HepG2 (cell line): Measurements from ENCODE around the gene ANKRD65. TPM values are rescaled to one million over a fixed set of nuclear protein-coding genes. Genes with fewer than 3 reads are reported as not detected.

Experiments used
- ATAC-seq: fragments of 200-7000 bp; cut with Tn5 transposase; 3 replicates; pipeline ENCODE4 v1.9.1; 2020; ENCODE audit warnings: mild to moderate bottlenecking, moderate library complexity
- BruUV-seq: library from RNA; stranded (reverse); fragments of 400-500 nt; replicated peaks from 2 replicates; lab custom pipeline; 2021; lab: Mats Ljungman, UMichigan
- CTCF ChIA-PET: fragments of 300-600 bp; formaldehyde crosslinking; extraction: SDS; loops from one replicate; lab custom pipeline; 2021; ENCODE audit warnings: low total read pairs, inconsistent platforms, low intra/inter-chr PET ratio; lab: Yijun Ruan, JAX
- POLR2A ChIA-PET: fragments of 350-600 bp; sonication (Branson Sonifier 250); formaldehyde crosslinking; loops from one replicate; lab custom pipeline; 2020; ENCODE audit warnings: antibody characterized with exemption, inconsistent platforms; lab: Yijun Ruan, JAX
- DNase-seq: peaks from one replicate; pipeline ENCODE4 v3.0.0-alpha.2; 2015; ENCODE audit warnings: low spot score
- FAIRE-seq: peaks from 3 replicates; lab custom pipeline; 2011; peaks lifted over from hg19 to GRCh38; lab: Jason Lieb, UNC
- H2AFZ ChIP-seq: one replicate; pipeline ENCODE4 v1.6.1; 2011; ENCODE audit warnings: low read length, inconsistent platforms
- H3K27ac ChIP-seq: fragments of 300-600 bp; 3 replicates; pipeline ENCODE4 v1.8.0; 2011; ENCODE audit warnings: mixed run types, mild to moderate bottlenecking, mixed read lengths, low read length, inconsistent platforms; ENCODE audit not compliant: insufficient read depth; ENCODE audit errors: extremely low read length
- H3K27me3 ChIP-seq, 2 experiments: fragments of 200-600 bp in 1 of 2; 2 replicates in 1 of 2; 3 replicates in 1 of 2; pipeline versions ENCODE4 v1.6.0 to v1.8.0; 2011; ENCODE audit warnings: low read length in 2 of 2, mild to moderate bottlenecking in 2 of 2, moderate library complexity in 2 of 2, inconsistent platforms in 1 of 2; ENCODE audit not compliant: insufficient read depth in 2 of 2, control insufficient read depth in 1 of 2
- H3K36me3 ChIP-seq, 2 experiments: fragments of 200-600 bp in 1 of 2; replicated peaks in 1 of 2; 2 replicates in 1 of 2; 3 replicates in 1 of 2; pipeline versions ENCODE4 v1.5.1 to v1.8.0; 2011; ENCODE audit warnings: low read length in 2 of 2, inconsistent platforms in 1 of 2; ENCODE audit not compliant: insufficient read depth in 2 of 2, control insufficient read depth in 1 of 2
- H3K4me1 ChIP-seq: 2 replicates; pipeline ENCODE4 v1.5.1; 2012; ENCODE audit warnings: low read length, inconsistent platforms; ENCODE audit not compliant: insufficient read depth
- H3K4me2 ChIP-seq: 2 replicates; pipeline ENCODE4 v1.6.0; 2011; ENCODE audit warnings: low read depth, low read length, inconsistent platforms
- H3K4me3 ChIP-seq, 3 experiments: fragments of 200-600 bp in 1 of 3; sonication (generic), shearing (Covaris generic) in 1 of 3; replicated peaks in 1 of 3; 2 replicates each; pipeline ENCODE4 v1.5.1; 2011 to 2016; ENCODE audit warnings: low read length in 3 of 3, inconsistent platforms in 2 of 3, low read depth in 2 of 3, mild to moderate bottlenecking in 2 of 3, control low read depth in 1 of 3, mixed read lengths in 1 of 3; ENCODE audit not compliant: insufficient read depth in 1 of 3
- H3K79me2 ChIP-seq: one replicate; pipeline ENCODE4 v1.6.1; 2011; ENCODE audit warnings: low read length, inconsistent platforms; ENCODE audit not compliant: insufficient read depth
- H3K9ac ChIP-seq: 2 replicates; pipeline ENCODE4 v1.6.0; 2011; ENCODE audit warnings: mild to moderate bottlenecking, low read depth, low read length, inconsistent platforms; ENCODE audit not compliant: insufficient read depth
- H3K9me3 ChIP-seq: 2 replicates; pipeline ENCODE4 v1.5.1; 2012; ENCODE audit warnings: mild to moderate bottlenecking, low read length
- H4K20me1 ChIP-seq: 2 replicates; pipeline ENCODE4 v1.6.0; 2011; ENCODE audit warnings: inconsistent platforms, mild to moderate bottlenecking, low read length, moderate library complexity; ENCODE audit not compliant: insufficient read depth
- GABPA ChIP-seq, 2 experiments: IDR thresholded peaks; 2 replicates each; pipeline ENCODE4 v1.6.1; 2011 to 2016; ENCODE audit warnings: low read depth in 2 of 2, low read length in 1 of 2, missing biosample characterization in 1 of 2, missing genetic modification characterization in 1 of 2
- GATAD1 ChIP-seq: IDR thresholded peaks from 2 replicates; pipeline ENCODE4 v1.6.1; 2016; ENCODE audit warnings: missing genetic modification reagents, missing compliant biosample characterization
- HOXA5 ChIP-seq: sonication (generic); formaldehyde crosslinking; IDR thresholded peaks from 2 replicates; pipeline ENCODE4 v1.4.0; 2020; ENCODE audit warnings: missing genetic modification reagents
- KDM2A ChIP-seq: sonication (generic); formaldehyde crosslinking; IDR thresholded peaks from 2 replicates; pipeline ENCODE4 v1.4.0; 2020; ENCODE audit warnings: low read depth, missing genetic modification reagents, borderline replicate concordance
- NFYB ChIP-seq: sonication (generic); formaldehyde crosslinking; IDR thresholded peaks from 2 replicates; pipeline ENCODE4 v1.4.0; 2020; ENCODE audit warnings: missing genetic modification reagents
- SMC3 ChIP-seq: IDR thresholded peaks from 2 replicates; pipeline ENCODE4 v1.6.1; 2011; ENCODE audit warnings: low read length, improper control_type of control experiment
- XRCC5 ChIP-seq: fragments of 200-400 bp; formaldehyde crosslinking; optimal IDR thresholded peaks from 2 replicates; pipeline ENCODE3; 2017; ENCODE audit warnings: mild to moderate bottlenecking, low read length
- ZFP91 ChIP-seq: sonication (generic); formaldehyde crosslinking; IDR thresholded peaks from 2 replicates; pipeline ENCODE4 v1.9.0; 2022; ENCODE audit warnings: missing genetic modification reagents, mild to moderate bottlenecking, borderline replicate concordance
- ZNF280D ChIP-seq: sonication (generic); formaldehyde crosslinking; IDR thresholded peaks from 2 replicates; pipeline ENCODE4 v1.5.1; 2020; ENCODE audit warnings: mild to moderate bottlenecking, missing genetic modification reagents
- ZNF3 ChIP-seq: IDR thresholded peaks from 2 replicates; pipeline ENCODE4 v1.7.0; 2017; ENCODE audit warnings: inconsistent platforms
- ZNF547 ChIP-seq: sonication (generic); formaldehyde crosslinking; IDR thresholded peaks from 2 replicates; pipeline ENCODE4 v1.5.1; 2020; ENCODE audit warnings: mild to moderate bottlenecking, missing genetic modification reagents
- ZNF687 ChIP-seq: sonication (generic); formaldehyde crosslinking; IDR thresholded peaks from 2 replicates; pipeline ENCODE4 v1.5.1; 2020; ENCODE audit warnings: mild to moderate bottlenecking, missing genetic modification reagents, moderate library complexity
- WGBS: methylation state at CpG from one replicate; pipeline ENCODE4 v1.1.6; 2017; ENCODE audit warnings: low lambda C conversion rate; 5-methylcytosine and 5-hydroxymethylcytosine counted together
- in situ Hi-C: cut with HindIII; loops from 2 replicates; pipeline ENCODE4 v1.10.0; 2017; ENCODE audit warnings: low pct_unique_long_range_greater_than_20kb; ENCODE audit not compliant: extremely low pct_ligation_motif_present
- intact Hi-C: fragments of 100-400 bp; cut with micrococcal nuclease; formaldehyde crosslinking; loops from one replicate; pipeline ENCODE4 v1.10.0; 2022; ENCODE audit not compliant: unreplicated experiment
- polyA plus RNA-seq, 8 experiments: library from polyadenylated mRNA; depleted of rRNA in 3 of 8; stranded (reverse) in 7 of 8; unstranded in 1 of 8; fragments of >200 nt; fragmentation: Illumina TruSeq in 4 of 8; extraction: Trizol in 4 of 8; gene quantifications; 2 replicates each; pipeline versions ENCODE4 v1.2.1 to v1.2.3, GENCODE V29; 2011 to 2016; ENCODE audit warnings: low read depth in 4 of 8, missing spikeins in 1 of 8, mixed read lengths in 1 of 8; ENCODE audit not compliant: insufficient read depth in 1 of 8
- total RNA-seq, 5 experiments: library from RNA; depleted of rRNA; stranded (reverse); fragments of >200 nt; fragmentation: Illumina TruSeq; extraction: Trizol; gene quantifications; 2 replicates each; pipeline ENCODE4 v1.2.3, GENCODE V29; 2016; ENCODE audit warnings: low read depth in 1 of 5

Gene ANKRD65
- total and polyA plus RNA-seq, 2 of the 13 experiments (the other 11 are each of a cell fraction or from before 2014, with no cell fraction given): 12.1 to 30.1 TPM

- H4K20me1 ChIP-seq: no peaks in the 10 kb centered on the region
- no peak overlapping the region for H3K27ac ChIP-seq
- H3K9me3 ChIP-seq: no peaks in the 10 kb centered on the region
- in situ Hi-C loops: no loop called here
- 0 out of 2 replicates have a peak overlapping the region, but pooled peaks have one; percentile 11 for H3K4me2 ChIP-seq
- H3K9ac ChIP-seq: 0 out of 2 replicates have a peak overlapping the region, but pooled peaks have one; percentile 32
- H3K36me3 ChIP-seq: peaks cover 0 to 3% of the 10 kb centered on the region in 2 experiments; a peak in 1 of 5 replicates
- ChIA-PET POLR2A (interaction anchor here (1.2 to 3.0 kb wide), 9 partner anchors 10 to 62 kb away, joined by 3 to 17 read pairs (median 6); partner anchors contain the start of gene CCNL2), CTCF (interaction anchor here (1.8 to 1.9 kb wide), 2 partner anchors 23 to 27 kb away, joined by 11 to 13 read pairs; partner anchors contain the start of gene DVL1)
- ATAC-seq (peak; percentile 65), DNase-seq (peak; percentile 47), FAIRE-seq (no peak)
- 92% methylated on average over 4 of the region's 26 CpGs for WGBS
- BruUV-seq: no TSS peak
- no peaks in the 10 kb centered on the region; a peak in 1 of 5 replicates for H3K27me3 ChIP-seq
- H3K79me2 ChIP-seq: peaks cover 19% of the 10 kb centered on the region
- peaks cover 36% of the 10 kb centered on the region for H3K4me1 ChIP-seq
- no peak overlapping the region for H3K4me3 ChIP-seq
- intact Hi-C loops: loop anchor here (1.0 kb wide), 1 partner anchor 25 kb away; no protein-coding TSS in a partner anchor
- no peak overlapping the region for H2AFZ ChIP-seq
- TF ChIP-seq ZNF687 (CRISPR knock-in tag): peak; percentile 65
- peak; percentile 66; the same call in 1 of the 2 replicates for TF ChIP-seq ZFP91 (CRISPR knock-in tag)
- TF ChIP-seq ZNF3: no peak
- 0 out of 2 replicates have a peak, but pooled peaks have one; percentile 32 for TF ChIP-seq ZNF280D
- TF ChIP-seq XRCC5: peak; percentile 80
- TF ChIP-seq GATAD1 (CRISPR knock-in tag): 0 out of 2 replicates have a peak, but pooled peaks have one; percentile 11
- peak; percentile 67; the same call in 1 of the 2 replicates for TF ChIP-seq KDM2A
- no peak for TF ChIP-seq NFYB (CRISPR knock-in tag)
- TF ChIP-seq HOXA5 (CRISPR knock-in tag): peak; percentile 63; the same call in 1 of the 2 replicates
- peak; percentile 58; the same call in 1 of the 2 replicates for TF ChIP-seq SMC3
- TF ChIP-seq ZNF547 (CRISPR knock-in tag): 0 out of 2 replicates have a peak, but pooled peaks have one; percentile 21
- no peak for TF ChIP-seq GABPA (IDR thresholded peaks at IDR 0.05; ENCODE audit: low read depth, low read length)
- peak; percentile 57 for TF ChIP-seq GABPA (CRISPR knock-in tag; IDR thresholded peaks at IDR 0.05; ENCODE audit: low read depth)
Observed at GRCh38 chr1:1371746-1372711, 49.0 kb downstream of the ANKRD65 start.
